ENCODE data around the gene CCDC32.

DNA sequence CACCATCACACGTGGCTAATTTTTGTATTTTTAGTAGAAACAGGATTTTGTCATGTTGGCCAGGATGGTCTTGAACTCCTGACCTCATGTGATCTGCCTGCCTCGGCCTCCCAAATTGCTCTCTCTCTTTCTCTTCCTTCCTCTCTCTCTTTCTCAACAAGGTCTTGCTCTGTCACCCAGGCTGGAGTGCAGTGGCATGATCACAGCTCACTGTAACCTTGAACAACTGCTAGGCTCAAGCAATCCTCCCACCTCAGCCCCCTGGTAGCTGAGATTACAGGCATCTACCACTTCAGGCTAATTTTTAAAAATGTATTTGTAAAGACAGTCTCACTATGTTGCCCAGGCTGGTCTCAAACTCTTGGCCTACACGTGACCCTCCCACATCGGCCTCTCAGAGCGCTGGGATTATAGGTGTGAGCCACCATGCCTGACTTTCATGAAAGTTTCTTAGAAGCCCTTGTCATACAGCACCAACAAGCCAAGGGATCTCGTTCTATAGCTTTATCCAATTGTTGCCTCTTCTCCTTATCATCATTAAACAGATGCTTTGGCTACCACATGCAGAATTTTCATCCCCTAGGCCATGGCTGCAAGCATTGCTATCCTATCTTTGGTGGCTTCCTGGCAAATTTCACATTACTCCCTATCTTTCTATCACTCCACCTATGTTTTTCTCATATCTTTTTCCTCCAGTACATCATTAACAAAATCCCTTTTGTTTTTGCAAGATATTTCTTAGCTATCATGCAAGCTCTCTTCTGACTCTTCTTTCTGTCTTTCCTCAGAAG lies 5.7 kb downstream of the CCDC32 start:
- no peak for TF ChIP-seq POLR2A (IDR thresholded peaks at IDR 0.05)
- TF ChIP-seq, protein P1, sequence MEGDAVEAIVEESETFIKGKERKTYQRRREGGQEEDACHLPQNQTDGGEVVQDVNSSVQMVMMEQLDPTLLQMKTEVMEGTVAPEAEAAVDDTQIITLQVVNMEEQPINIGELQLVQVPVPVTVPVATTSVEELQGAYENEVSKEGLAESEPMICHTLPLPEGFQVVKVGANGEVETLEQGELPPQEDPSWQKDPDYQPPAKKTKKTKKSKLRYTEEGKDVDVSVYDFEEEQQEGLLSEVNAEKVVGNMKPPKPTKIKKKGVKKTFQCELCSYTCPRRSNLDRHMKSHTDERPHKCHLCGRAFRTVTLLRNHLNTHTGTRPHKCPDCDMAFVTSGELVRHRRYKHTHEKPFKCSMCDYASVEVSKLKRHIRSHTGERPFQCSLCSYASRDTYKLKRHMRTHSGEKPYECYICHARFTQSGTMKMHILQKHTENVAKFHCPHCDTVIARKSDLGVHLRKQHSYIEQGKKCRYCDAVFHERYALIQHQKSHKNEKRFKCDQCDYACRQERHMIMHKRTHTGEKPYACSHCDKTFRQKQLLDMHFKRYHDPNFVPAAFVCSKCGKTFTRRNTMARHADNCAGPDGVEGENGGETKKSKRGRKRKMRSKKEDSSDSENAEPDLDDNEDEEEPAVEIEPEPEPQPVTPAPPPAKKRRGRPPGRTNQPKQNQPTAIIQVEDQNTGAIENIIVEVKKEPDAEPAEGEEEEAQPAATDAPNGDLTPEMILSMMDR (IDR thresholded peaks at IDR 0.05 in 4 of 5, conservative IDR thresholded peaks at IDR 0.05 in 1 of 5): no peak
